ENCODE data around the gene MITD1.
"Not testable (repeated sequence)": the region's sequence is repeated elsewhere in the genome, so short reads cannot be mapped to it uniquely, and the experiment has no call there.

The MITD1 gene

DNA sequence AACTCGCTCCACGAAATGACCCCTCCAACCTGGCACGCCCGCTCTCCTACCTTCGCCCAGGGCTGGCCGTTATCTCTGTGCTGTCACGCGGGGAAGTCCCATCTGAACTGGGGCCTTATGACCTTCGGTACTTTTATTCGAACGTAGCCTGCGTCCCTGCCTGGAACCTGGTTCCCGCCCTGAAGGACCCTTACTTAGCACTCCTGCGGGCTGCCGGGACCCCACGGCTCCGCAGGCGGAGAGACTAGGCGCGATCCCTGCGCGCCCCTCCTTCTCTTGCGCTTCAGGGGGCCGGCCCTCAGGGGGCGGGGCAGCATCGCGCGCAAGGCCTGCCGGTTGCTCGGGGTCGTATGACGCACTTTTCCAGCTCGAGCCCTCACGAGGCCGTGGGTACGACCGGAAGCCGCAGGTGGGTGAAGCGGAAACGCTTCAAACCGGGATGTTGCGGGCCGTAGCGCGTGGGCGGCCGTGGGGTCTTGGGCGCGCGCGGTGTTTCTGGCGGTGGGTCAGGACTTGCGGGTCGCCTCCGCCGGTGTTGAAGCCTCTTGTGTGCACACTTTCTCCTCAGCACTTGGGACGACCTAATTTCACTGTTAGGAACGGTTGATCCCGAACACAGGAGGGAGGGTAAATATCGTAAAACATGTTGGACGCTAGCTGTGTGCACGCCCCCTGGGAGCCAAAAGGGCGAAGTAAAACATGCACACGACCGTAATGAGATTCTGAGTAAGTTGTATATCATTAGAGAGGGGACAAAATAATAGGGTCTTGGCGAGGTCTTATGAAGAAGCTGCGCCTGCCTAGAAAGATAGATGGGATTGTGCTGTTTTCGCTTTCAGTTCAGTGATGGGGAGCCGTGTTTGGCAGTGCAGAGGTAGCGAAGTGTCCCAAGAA is 26.0 kb downstream of the MITD1 start, which contains the start of the genes LIPT1 and TSGA10:
TSS of gene LIPT1 (plus strand) at position 325 of the 894 bp plus-strand sequence. CDS start 6,991 bp downstream, outside the sequence.
TSS of gene TSGA10 (minus strand) at position 300 of the 894 bp plus-strand sequence. CDS start 45,503 bp downstream, outside the sequence.
- peak; percentile 80 to 84 for DNase-seq (ENCODE audit: low read depth in 1 of 2, low spot score in 1 of 2)

- DNase-seq (ENCODE audit: low read depth in 1 of 2, low spot score in 1 of 2): no peak
Observed at GRCh38 chr2:99153921-99154604, 26.8 kb downstream of the MITD1 start.

- DNase-seq (ENCODE audit: low read depth in 1 of 2, low spot score in 1 of 2): no peak
Observed at GRCh38 chr2:99152199-99152895, 28.5 kb downstream of the MITD1 start.

DNA sequence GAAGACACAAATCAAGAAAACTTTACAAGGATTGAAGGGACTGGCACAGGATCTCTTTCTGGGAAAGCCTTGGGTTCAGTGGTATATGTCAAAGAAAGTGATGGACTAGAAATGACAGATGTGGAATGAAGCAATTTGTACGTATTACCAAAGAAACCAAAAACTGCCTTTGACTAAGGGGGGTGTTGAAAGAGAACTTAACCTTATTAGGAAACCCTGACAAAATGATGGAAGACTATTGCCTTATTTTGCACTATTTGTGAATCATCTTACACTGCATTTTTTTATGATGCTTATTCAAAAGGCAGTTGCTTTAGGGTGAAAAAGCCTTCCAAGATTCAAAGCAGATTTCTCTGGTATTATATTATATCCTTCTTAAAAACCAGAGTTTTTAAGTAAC is 30.2 kb downstream of the MITD1 start:
- DNase-seq (ENCODE audit: low read depth in 1 of 2, low spot score in 1 of 2): no peak

DNA sequence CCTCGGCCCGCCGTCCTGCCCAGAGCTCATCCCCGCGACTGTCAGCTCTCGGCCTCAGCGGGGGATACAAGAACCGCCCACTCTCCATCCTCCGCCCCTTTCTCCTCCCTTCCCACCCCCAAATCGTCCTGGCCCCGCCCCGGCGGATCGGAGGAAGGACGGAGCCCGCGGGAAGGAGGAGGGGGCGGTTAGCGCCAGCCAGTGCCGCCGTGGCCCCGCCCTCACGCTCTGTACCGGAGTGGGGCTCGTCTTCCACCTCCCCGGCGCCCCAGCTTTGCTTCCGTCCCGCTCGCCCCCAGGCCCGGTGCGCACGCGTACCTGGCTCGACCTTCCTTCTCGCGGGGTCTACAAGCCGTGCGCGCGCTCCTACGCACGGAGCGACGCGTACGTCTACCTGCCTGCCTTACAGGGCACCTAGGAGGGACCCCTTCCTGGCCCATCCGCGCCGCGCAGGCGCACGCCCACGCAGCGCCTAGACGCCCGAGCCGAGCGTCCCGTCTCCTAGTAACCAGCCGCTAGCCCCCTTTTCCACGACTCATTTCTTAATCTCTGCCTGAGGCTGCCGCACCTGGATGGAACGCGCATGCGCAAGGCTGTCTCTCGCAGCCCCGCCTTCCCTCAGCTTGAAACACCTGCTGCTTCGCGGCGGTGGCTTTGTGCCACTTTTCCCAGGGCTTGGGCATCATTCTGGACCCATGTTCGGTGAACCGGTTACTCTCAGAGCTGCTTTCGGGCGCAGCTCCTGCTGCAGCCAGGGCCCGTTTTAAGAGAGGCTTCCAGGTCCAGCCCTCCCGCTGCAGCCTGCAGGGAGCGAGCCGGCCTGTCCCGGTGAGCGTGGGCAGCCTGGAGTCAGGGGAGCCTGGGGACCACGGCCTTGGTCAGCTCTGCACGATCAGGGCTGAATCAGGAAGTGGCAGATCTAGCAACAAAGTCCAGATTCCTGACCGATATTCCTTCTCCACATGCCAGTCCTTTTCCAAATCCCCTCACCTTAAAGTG is 39.4 kb downstream of the MITD1 start, which contains the start of gene C2orf15:
TSS of gene C2orf15 (plus strand) at position 598 of the 999 bp plus-strand sequence. CDS start 8,852 bp downstream, outside the sequence.
- peak; percentile 93 to 95 for DNase-seq (ENCODE audit: low read depth in 1 of 2, low spot score in 1 of 2)

GRCh38 chr2:99140860-99141109 is 40.1 kb downstream of the MITD1 start:
- no peak for DNase-seq (ENCODE audit: low read depth in 1 of 2, low spot score in 1 of 2)

- no peak for DNase-seq (ENCODE audit: low read depth in 1 of 2, low spot score in 1 of 2)
Observed at GRCh38 chr2:99140056-99140859, 40.6 kb downstream of the MITD1 start.

DNA sequence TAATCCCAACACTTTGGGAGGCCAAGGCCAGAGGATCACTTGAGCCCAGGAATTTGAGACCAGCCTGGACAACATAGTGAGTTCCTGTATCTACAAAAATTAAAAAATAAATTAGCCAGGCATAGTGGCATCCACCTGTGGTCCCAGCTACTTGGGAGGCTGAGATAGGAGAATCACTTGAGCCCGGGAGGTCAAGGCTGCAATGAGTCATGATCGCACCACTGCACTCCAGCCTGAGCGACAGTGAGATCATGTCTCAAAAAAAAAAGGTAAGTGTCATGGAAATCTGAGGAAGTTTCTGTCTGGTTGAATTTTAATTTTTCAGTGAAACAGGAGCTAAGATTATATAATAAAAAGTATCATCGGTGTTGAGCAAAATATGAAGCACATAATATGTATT is 41.9 kb downstream of the MITD1 start:
- no peak for DNase-seq (ENCODE audit: low read depth in 1 of 2, low spot score in 1 of 2)

DNA sequence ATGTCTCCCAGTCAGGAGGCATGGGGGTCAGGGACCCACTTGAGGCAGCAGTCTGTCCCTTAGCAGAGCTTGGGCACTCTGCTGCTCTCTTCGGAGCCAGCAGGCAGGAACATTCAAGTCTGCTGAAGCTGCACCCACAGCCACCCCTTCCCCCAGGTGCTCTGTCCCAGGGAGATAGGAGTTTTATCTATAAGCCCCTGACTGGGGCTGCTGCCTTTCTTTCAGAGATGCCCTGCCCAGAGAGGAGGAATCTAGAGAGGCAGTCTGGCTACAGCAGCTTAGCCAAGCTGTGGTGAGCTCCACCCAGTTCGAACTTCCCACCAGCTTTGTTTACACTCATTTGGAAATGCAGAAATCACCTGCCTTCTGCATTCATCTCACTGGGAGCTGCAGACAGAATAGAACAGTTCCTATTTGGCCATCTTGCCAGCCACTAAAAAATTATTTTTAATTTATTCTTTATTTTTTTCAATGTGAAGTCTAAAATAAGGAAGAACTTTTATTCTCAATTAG is 45.8 kb downstream of the MITD1 start:
- not testable (repeated sequence) for DNase-seq (ENCODE audit: low read depth in 1 of 2, low spot score in 1 of 2)

DNA sequence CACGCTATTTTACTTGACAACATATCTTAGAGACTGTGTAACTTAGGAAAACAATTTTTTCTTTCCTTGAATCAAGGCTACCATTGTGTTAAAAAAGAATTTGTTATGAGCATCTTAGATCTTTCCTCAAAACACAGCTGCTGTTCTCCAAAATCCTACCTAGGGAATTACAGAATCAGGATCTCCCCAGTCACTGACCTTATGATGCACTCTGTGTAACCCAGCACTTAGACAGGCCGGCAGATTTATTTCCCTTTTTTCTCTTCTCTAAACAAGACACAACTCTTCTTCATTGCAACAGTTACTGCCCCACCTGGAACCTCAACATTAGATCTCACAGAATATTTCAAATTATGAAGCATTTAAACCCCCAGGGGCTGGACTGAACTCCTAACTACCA is 52.9 kb downstream of the MITD1 start:
- DNase-seq (ENCODE audit: low read depth in 1 of 2, low spot score in 1 of 2): no peak

Data from stimulated activated CD4-positive, alpha-beta T cell treated with anti-CD3 and anti-CD28 coated beads, Interleukin-15, amount 100 ng/mL, for 1 hour (primary cell).